ENCODE results near the gene BRICD5. TPM values are rescaled to one million over a fixed set of nuclear protein-coding genes. Genes with fewer than 3 reads are reported as not detected.
A peak's percentile ranks its signal among the peaks of the same experiment; 100 is the strongest.

The BRICD5 gene
- total RNA-seq, 3 donors from 2014 or later (not counting 1 experiment from before 2014, with no cell fraction given): 3.2 to 5.2 (median 3.6) TPM

DNA sequence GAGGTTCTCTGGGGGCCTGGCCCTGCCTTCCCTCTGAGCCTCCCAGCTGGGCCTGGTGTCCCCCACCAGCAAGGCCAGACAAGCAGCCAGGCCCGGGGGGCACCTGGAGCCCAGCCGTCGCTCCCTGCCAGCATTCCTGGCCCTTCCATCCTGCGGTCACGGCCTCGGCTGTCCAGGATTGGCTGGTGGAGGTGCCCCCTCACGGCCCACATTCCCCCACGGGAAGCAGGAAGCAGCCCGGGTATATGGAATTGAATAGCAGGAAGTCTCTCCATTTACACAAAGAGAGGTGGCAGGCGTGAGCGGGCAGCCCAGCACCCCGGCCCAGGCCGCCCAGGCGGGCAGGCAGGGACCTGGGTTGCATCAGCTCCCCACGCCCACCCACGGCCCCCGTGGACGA lies 40.6 kb downstream of the BRICD5 start:
- no peak for ATAC-seq
- peaks cover 35% of the 10 kb centered on the region for H3K36me3 ChIP-seq (ENCODE audit: control insufficient read depth, insufficient read depth, low read length)
- WGBS (ENCODE audit: insufficient coverage): 87% methylated on average over 18 of the region's 18 CpGs

DNA sequence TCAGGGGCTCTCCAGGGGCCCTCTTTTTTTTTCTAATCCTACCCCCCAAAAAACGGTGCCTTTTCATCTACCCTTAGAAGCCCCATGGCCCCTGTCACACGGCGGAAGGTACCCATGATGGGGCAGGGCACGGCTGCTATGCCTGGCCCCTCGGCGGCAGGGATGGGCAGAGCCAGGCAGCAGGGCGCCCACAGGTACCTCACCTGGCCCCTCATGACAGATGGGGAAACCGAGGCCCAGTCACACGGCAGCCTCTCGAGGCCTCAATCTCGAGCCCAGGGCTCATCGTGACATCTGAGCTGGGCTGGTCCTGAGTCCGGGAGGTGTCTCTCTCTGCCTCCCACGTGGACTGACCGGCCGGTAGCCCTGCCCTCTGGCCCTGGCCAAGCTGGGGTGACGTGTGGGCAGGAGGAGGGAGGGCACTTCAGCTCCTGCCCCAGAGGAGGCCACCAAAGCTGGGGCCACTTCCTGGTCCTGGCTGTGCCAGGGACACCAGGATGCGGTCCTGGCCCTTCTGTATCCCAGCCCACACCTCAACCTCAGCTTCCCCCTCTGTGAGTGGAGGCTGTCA lies 43.5 kb downstream of the BRICD5 start:
- peak overlapping the region in 1 of 2 donors; percentile 45 for H3K27ac Mint-ChIP-seq
- peaks cover 21% of the 10 kb centered on the region for H3K36me3 ChIP-seq (ENCODE audit: control insufficient read depth, insufficient read depth, low read length)
- H3K27me3 ChIP-seq (ENCODE audit: control insufficient read depth, insufficient read depth, low read length): no peaks in the 10 kb centered on the region
- H3K9me3 Mint-ChIP-seq: no peaks in the 10 kb centered on the region
- peaks cover 0 to 5% of the 10 kb centered on the region in 2 donors for H3K4me1 Mint-ChIP-seq
- WGBS (ENCODE audit: insufficient coverage): 95% methylated on average over 18 of the region's 18 CpGs
- no peak overlapping the region for H3K4me3 ChIP-seq (ENCODE audit: low read length)
- TF ChIP-seq, protein P1, sequence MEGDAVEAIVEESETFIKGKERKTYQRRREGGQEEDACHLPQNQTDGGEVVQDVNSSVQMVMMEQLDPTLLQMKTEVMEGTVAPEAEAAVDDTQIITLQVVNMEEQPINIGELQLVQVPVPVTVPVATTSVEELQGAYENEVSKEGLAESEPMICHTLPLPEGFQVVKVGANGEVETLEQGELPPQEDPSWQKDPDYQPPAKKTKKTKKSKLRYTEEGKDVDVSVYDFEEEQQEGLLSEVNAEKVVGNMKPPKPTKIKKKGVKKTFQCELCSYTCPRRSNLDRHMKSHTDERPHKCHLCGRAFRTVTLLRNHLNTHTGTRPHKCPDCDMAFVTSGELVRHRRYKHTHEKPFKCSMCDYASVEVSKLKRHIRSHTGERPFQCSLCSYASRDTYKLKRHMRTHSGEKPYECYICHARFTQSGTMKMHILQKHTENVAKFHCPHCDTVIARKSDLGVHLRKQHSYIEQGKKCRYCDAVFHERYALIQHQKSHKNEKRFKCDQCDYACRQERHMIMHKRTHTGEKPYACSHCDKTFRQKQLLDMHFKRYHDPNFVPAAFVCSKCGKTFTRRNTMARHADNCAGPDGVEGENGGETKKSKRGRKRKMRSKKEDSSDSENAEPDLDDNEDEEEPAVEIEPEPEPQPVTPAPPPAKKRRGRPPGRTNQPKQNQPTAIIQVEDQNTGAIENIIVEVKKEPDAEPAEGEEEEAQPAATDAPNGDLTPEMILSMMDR (IDR thresholded peaks at IDR 0.05): no peak
- H3K36me3 Mint-ChIP-seq: no peaks in the 10 kb centered on the region
- intact Hi-C loops (cut with micrococcal nuclease): no loop called here
- H3K27me3 Mint-ChIP-seq (ENCODE audit: low read depth in 2 of 2): no peaks in the 10 kb centered on the region
- no peaks in the 10 kb centered on the region for H3K9me3 ChIP-seq (ENCODE audit: control insufficient read depth, insufficient read depth, low read length)
- DNase-seq (no peak), ATAC-seq (no peak)
- H3K4me3 Mint-ChIP-seq: no peak overlapping the region
- H3K4me1 ChIP-seq (ENCODE audit: control insufficient read depth, insufficient read depth, low read length): no peaks in the 10 kb centered on the region
- no peak overlapping the region for H3K27ac ChIP-seq (ENCODE audit: low read length)

More for the DNA sequence above, 40.6 kb downstream of the BRICD5 start:
- Mint-ChIP-seq H3K9me3 (no peaks in the 10 kb centered on the region), H3K4me1 (peaks cover 0 to 4% of the 10 kb centered on the region in 2 donors), H3K27ac (no peak overlapping the region), H3K4me3 (no peak overlapping the region), H3K36me3 (no peaks in the 10 kb centered on the region), H3K27me3 (ENCODE audit: low read depth in 2 of 2) (no peaks in the 10 kb centered on the region)
- no peak for DNase-seq
- no peaks in the 10 kb centered on the region for H3K4me1 ChIP-seq (ENCODE audit: control insufficient read depth, insufficient read depth, low read length)
- intact Hi-C loops (cut with micrococcal nuclease): no loop called here
- H3K27ac ChIP-seq (ENCODE audit: low read length): no peak overlapping the region
- no peaks in the 10 kb centered on the region for H3K27me3 ChIP-seq (ENCODE audit: control insufficient read depth, insufficient read depth, low read length)
- no peak overlapping the region for H3K4me3 ChIP-seq (ENCODE audit: low read length)
- no peaks in the 10 kb centered on the region for H3K9me3 ChIP-seq (ENCODE audit: control insufficient read depth, insufficient read depth, low read length)
- TF ChIP-seq, protein P1 (IDR thresholded peaks at IDR 0.05): no peak

DNA sequence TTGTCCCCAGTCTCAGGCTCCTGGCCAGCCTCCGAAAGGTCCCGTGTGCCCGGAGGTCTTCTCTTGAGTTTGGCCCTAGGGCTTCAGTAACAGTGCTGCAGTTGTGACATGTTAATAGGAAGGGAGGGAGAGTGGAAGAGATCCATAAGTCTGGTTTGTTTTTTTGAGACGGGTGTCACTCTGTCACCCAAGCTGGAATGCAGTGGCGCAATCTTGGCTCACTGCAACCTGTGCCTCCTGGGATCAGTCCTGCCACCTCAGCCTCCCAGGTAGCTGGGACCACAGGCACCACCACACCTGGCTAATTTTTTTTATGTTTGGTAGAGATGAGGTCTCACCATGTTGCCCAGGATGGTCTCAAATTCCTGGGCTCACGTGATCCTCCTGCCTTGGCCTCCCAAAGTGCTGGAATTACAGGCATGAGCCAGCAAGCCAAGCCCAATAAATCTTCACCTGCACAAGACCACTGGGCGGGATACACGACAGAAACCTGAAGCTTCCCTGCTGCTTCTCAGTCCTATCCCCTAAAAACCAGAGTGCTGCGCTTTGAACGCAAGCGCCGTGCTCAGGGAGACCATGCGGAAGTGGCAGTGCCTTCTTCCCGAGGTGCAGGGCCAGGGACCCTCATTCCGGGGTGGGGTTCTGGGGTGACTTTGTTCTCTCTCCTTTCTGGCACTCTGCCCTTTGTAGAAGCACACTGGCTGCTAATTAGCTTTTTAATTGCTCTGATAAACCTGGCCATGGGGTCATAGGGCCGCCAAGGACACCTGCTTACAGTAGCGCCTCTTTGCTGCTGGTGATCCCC lies 44.2 kb downstream of the BRICD5 start:
- Mint-ChIP-seq H3K4me1 (peaks cover 0 to 10% of the 10 kb centered on the region in 2 donors), H3K27ac (peak overlapping the region in 1 of 2 donors; percentile 71), H3K9me3 (no peaks in the 10 kb centered on the region), H3K36me3 (no peaks in the 10 kb centered on the region), H3K27me3 (ENCODE audit: low read depth in 2 of 2) (no peaks in the 10 kb centered on the region), H3K4me3 (no peak overlapping the region)
- Histone ChIP-seq H3K36me3 (ENCODE audit: control insufficient read depth, insufficient read depth, low read length) (peaks cover 16% of the 10 kb centered on the region), H3K4me1 (ENCODE audit: control insufficient read depth, insufficient read depth, low read length) (peaks cover 2% of the 10 kb centered on the region), H3K27me3 (ENCODE audit: control insufficient read depth, insufficient read depth, low read length) (no peaks in the 10 kb centered on the region), H3K4me3 (ENCODE audit: low read length) (no peak overlapping the region), H3K27ac (ENCODE audit: low read length) (no peak overlapping the region), H3K9me3 (ENCODE audit: control insufficient read depth, insufficient read depth, low read length) (no peaks in the 10 kb centered on the region)
- TF ChIP-seq, protein P1 (IDR thresholded peaks at IDR 0.05): no peak
- intact Hi-C loops (cut with micrococcal nuclease): no loop called here
- 98% methylated on average over 17 of the region's 17 CpGs for WGBS (ENCODE audit: insufficient coverage)
- DNase-seq: no peak
- ATAC-seq: no peak
